Measurements from ENCODE around the gene FIGN.

The FIGN gene

GRCh38 chr2:163617517-163617916 lies 118.3 kb downstream of the FIGN start:
- Histone ChIP-seq H3K36me3 (ENCODE audit: insufficient read depth, low read length) (no peaks in the 10 kb centered on the region), H2AFZ (ENCODE audit: low read length, unreplicated experiment) (no peak overlapping the region), H3K4me1 (ENCODE audit: control insufficient read depth, insufficient read depth, low read length, unreplicated experiment) (no peaks in the 10 kb centered on the region), H3K79me2 (ENCODE audit: control insufficient read depth, insufficient read depth, low read length, unreplicated experiment) (no peaks in the 10 kb centered on the region), H3K4me3 (ENCODE audit: low read depth, low read length) (no peak overlapping the region), H3K27ac (ENCODE audit: low read depth, low read length) (no peak overlapping the region), H3K27me3 (ENCODE audit: insufficient read depth, low read length) (no peaks in the 10 kb centered on the region)

- Histone ChIP-seq H3K4me3 (ENCODE audit: low read depth, low read length) (no peak overlapping the region), H2AFZ (ENCODE audit: low read length, unreplicated experiment) (no peak overlapping the region), H3K27ac (ENCODE audit: low read depth, low read length) (no peak overlapping the region), H3K79me2 (ENCODE audit: control insufficient read depth, insufficient read depth, low read length, unreplicated experiment) (no peaks in the 10 kb centered on the region), H3K36me3 (ENCODE audit: insufficient read depth, low read length) (peaks cover 3% of the 10 kb centered on the region; the same call in 1 of the 2 replicates), H3K4me1 (ENCODE audit: control insufficient read depth, insufficient read depth, low read length, unreplicated experiment) (no peaks in the 10 kb centered on the region), H3K27me3 (ENCODE audit: insufficient read depth, low read length) (no peaks in the 10 kb centered on the region)
Measured at GRCh38 chr2:163613266-163613731, 122.5 kb downstream of the FIGN start.

GRCh38 chr2:163612332-163612731 lies 123.5 kb downstream of the FIGN start:
- H3K79me2 ChIP-seq (ENCODE audit: control insufficient read depth, insufficient read depth, low read length, unreplicated experiment) = no peaks in the 10 kb centered on the region
- H3K4me1 ChIP-seq (ENCODE audit: control insufficient read depth, insufficient read depth, low read length, unreplicated experiment) = no peaks in the 10 kb centered on the region
- H2AFZ ChIP-seq (ENCODE audit: low read length, unreplicated experiment) = no peak overlapping the region
- H3K4me3 ChIP-seq (ENCODE audit: low read depth, low read length) = no peak overlapping the region
- H3K27me3 ChIP-seq (ENCODE audit: insufficient read depth, low read length) = no peaks in the 10 kb centered on the region
- peaks cover 3% of the 10 kb centered on the region; the same call in 1 of the 2 replicates for H3K36me3 ChIP-seq (ENCODE audit: insufficient read depth, low read length)
- H3K27ac ChIP-seq (ENCODE audit: low read depth, low read length) = no peak overlapping the region

GRCh38 chr2:163611557-163611906 lies 124.3 kb downstream of the FIGN start:
- no peak overlapping the region for H2AFZ ChIP-seq (ENCODE audit: low read length, unreplicated experiment)
- peaks cover under 1% of the 10 kb centered on the region for H3K4me1 ChIP-seq (ENCODE audit: control insufficient read depth, insufficient read depth, low read length, unreplicated experiment)
- no peaks in the 10 kb centered on the region for H3K27me3 ChIP-seq (ENCODE audit: insufficient read depth, low read length)
- no peak overlapping the region for H3K4me3 ChIP-seq (ENCODE audit: low read depth, low read length)
- H3K79me2 ChIP-seq (ENCODE audit: control insufficient read depth, insufficient read depth, low read length, unreplicated experiment) = no peaks in the 10 kb centered on the region
- no peak overlapping the region for H3K27ac ChIP-seq (ENCODE audit: low read depth, low read length)
- peaks cover 3% of the 10 kb centered on the region; the same call in 1 of the 2 replicates for H3K36me3 ChIP-seq (ENCODE audit: insufficient read depth, low read length)

- H3K36me3 ChIP-seq (ENCODE audit: insufficient read depth, low read length) = peaks cover 3% of the 10 kb centered on the region; the same call in 1 of the 2 replicates
- no peak overlapping the region for H3K27ac ChIP-seq (ENCODE audit: low read depth, low read length)
- H3K4me1 ChIP-seq (ENCODE audit: control insufficient read depth, insufficient read depth, low read length, unreplicated experiment) = peaks cover 6% of the 10 kb centered on the region
- no peaks in the 10 kb centered on the region for H3K27me3 ChIP-seq (ENCODE audit: insufficient read depth, low read length)
- no peak overlapping the region for H2AFZ ChIP-seq (ENCODE audit: low read length, unreplicated experiment)
- H3K79me2 ChIP-seq (ENCODE audit: control insufficient read depth, insufficient read depth, low read length, unreplicated experiment) = no peaks in the 10 kb centered on the region
- H3K4me3 ChIP-seq (ENCODE audit: low read depth, low read length) = no peak overlapping the region
Measured at GRCh38 chr2:163610817-163611556, 124.8 kb downstream of the FIGN start.

- Histone ChIP-seq H3K4me1 (ENCODE audit: control insufficient read depth, insufficient read depth, low read length, unreplicated experiment) (peaks cover 28% of the 10 kb centered on the region), H2AFZ (ENCODE audit: low read length, unreplicated experiment) (no peak overlapping the region), H3K27ac (ENCODE audit: low read depth, low read length) (no peak overlapping the region), H3K27me3 (ENCODE audit: insufficient read depth, low read length) (no peaks in the 10 kb centered on the region), H3K36me3 (ENCODE audit: insufficient read depth, low read length) (peaks cover 3% of the 10 kb centered on the region; the same call in 1 of the 2 replicates), H3K79me2 (ENCODE audit: control insufficient read depth, insufficient read depth, low read length, unreplicated experiment) (no peaks in the 10 kb centered on the region), H3K4me3 (ENCODE audit: low read depth, low read length) (no peak overlapping the region)
Measured at GRCh38 chr2:163607630-163608029, 128.2 kb downstream of the FIGN start.

GRCh38 chr2:163606878-163607277 lies 128.9 kb downstream of the FIGN start:
- Histone ChIP-seq H3K4me1 (ENCODE audit: control insufficient read depth, insufficient read depth, low read length, unreplicated experiment) (peaks cover 28% of the 10 kb centered on the region), H3K36me3 (ENCODE audit: insufficient read depth, low read length) (peaks cover 3% of the 10 kb centered on the region; the same call in 1 of the 2 replicates), H3K27me3 (ENCODE audit: insufficient read depth, low read length) (no peaks in the 10 kb centered on the region), H3K27ac (ENCODE audit: low read depth, low read length) (no peak overlapping the region), H3K79me2 (ENCODE audit: control insufficient read depth, insufficient read depth, low read length, unreplicated experiment) (no peaks in the 10 kb centered on the region), H3K4me3 (ENCODE audit: low read depth, low read length) (no peak overlapping the region), H2AFZ (ENCODE audit: low read length, unreplicated experiment) (no peak overlapping the region)

GRCh38 chr2:163605779-163606178 lies 130.0 kb downstream of the FIGN start:
- H3K4me1 ChIP-seq (ENCODE audit: control insufficient read depth, insufficient read depth, low read length, unreplicated experiment) = peaks cover 28% of the 10 kb centered on the region
- H3K27ac ChIP-seq (ENCODE audit: low read depth, low read length) = no peak overlapping the region
- no peaks in the 10 kb centered on the region for H3K79me2 ChIP-seq (ENCODE audit: control insufficient read depth, insufficient read depth, low read length, unreplicated experiment)
- H3K36me3 ChIP-seq (ENCODE audit: insufficient read depth, low read length) = peaks cover 3% of the 10 kb centered on the region; the same call in 1 of the 2 replicates
- H3K4me3 ChIP-seq (ENCODE audit: low read depth, low read length) = no peak overlapping the region
- no peaks in the 10 kb centered on the region for H3K27me3 ChIP-seq (ENCODE audit: insufficient read depth, low read length)
- H2AFZ ChIP-seq (ENCODE audit: low read length, unreplicated experiment) = no peak overlapping the region

- Histone ChIP-seq H3K27ac (ENCODE audit: low read depth, low read length) (peak overlapping the region; percentile 49), H3K27me3 (ENCODE audit: insufficient read depth, low read length) (no peaks in the 10 kb centered on the region), H3K79me2 (ENCODE audit: control insufficient read depth, insufficient read depth, low read length, unreplicated experiment) (no peaks in the 10 kb centered on the region), H3K4me1 (ENCODE audit: control insufficient read depth, insufficient read depth, low read length, unreplicated experiment) (peaks cover 28% of the 10 kb centered on the region), H2AFZ (ENCODE audit: low read length, unreplicated experiment) (peak overlapping the region; percentile 21), H3K36me3 (ENCODE audit: insufficient read depth, low read length) (no peaks in the 10 kb centered on the region), H3K4me3 (ENCODE audit: low read depth, low read length) (peak overlapping the region; percentile 40; the same call in 1 of the 2 replicates)
Measured at GRCh38 chr2:163604941-163605555, 130.8 kb downstream of the FIGN start.

GRCh38 chr2:163602196-163602595 lies 133.6 kb downstream of the FIGN start:
- peaks cover 28% of the 10 kb centered on the region for H3K4me1 ChIP-seq (ENCODE audit: control insufficient read depth, insufficient read depth, low read length, unreplicated experiment)
- H3K4me3 ChIP-seq (ENCODE audit: low read depth, low read length) = no peak overlapping the region
- H3K27ac ChIP-seq (ENCODE audit: low read depth, low read length) = no peak overlapping the region
- no peak overlapping the region for H2AFZ ChIP-seq (ENCODE audit: low read length, unreplicated experiment)
- H3K79me2 ChIP-seq (ENCODE audit: control insufficient read depth, insufficient read depth, low read length, unreplicated experiment) = no peaks in the 10 kb centered on the region
- no peaks in the 10 kb centered on the region for H3K27me3 ChIP-seq (ENCODE audit: insufficient read depth, low read length)
- no peaks in the 10 kb centered on the region for H3K36me3 ChIP-seq (ENCODE audit: insufficient read depth, low read length)

GRCh38 chr2:163601377-163601776 lies 134.4 kb downstream of the FIGN start:
- Histone ChIP-seq H3K27ac (ENCODE audit: low read depth, low read length) (no peak overlapping the region), H3K4me3 (ENCODE audit: low read depth, low read length) (no peak overlapping the region), H3K4me1 (ENCODE audit: control insufficient read depth, insufficient read depth, low read length, unreplicated experiment) (peaks cover 25% of the 10 kb centered on the region), H3K27me3 (ENCODE audit: insufficient read depth, low read length) (no peaks in the 10 kb centered on the region), H3K36me3 (ENCODE audit: insufficient read depth, low read length) (no peaks in the 10 kb centered on the region), H2AFZ (ENCODE audit: low read length, unreplicated experiment) (no peak overlapping the region), H3K79me2 (ENCODE audit: control insufficient read depth, insufficient read depth, low read length, unreplicated experiment) (no peaks in the 10 kb centered on the region)

Data from ACC112 (cell line).